ENCODE data around the gene CANX. TPM values are rescaled to one million over a fixed set of nuclear protein-coding genes. Genes with fewer than 3 reads are reported as not detected.
A peak's percentile ranks its signal among the peaks of the same experiment; 100 is the strongest.
"Not testable (repeated sequence)": the region's sequence is repeated elsewhere in the genome, so short reads cannot be mapped to it uniquely, and the experiment has no call there.

CANX gene
- total RNA-seq, 1 donor from 2014 or later = 574 TPM

- Mint-ChIP-seq H3K27ac (peak overlapping the region; percentile 71), H3K4me1 (ENCODE audit: low read depth) (peaks cover 20% of the 10 kb centered on the region), H3K27me3 (no peaks in the 10 kb centered on the region), H3K36me3 (ENCODE audit: insufficient read depth) (peaks cover 21% of the 10 kb centered on the region), H3K9me3 (ENCODE audit: low read depth) (no peaks in the 10 kb centered on the region), H3K4me3 (ENCODE audit: low read depth) (no peak overlapping the region)
- TF ChIP-seq, protein P1, sequence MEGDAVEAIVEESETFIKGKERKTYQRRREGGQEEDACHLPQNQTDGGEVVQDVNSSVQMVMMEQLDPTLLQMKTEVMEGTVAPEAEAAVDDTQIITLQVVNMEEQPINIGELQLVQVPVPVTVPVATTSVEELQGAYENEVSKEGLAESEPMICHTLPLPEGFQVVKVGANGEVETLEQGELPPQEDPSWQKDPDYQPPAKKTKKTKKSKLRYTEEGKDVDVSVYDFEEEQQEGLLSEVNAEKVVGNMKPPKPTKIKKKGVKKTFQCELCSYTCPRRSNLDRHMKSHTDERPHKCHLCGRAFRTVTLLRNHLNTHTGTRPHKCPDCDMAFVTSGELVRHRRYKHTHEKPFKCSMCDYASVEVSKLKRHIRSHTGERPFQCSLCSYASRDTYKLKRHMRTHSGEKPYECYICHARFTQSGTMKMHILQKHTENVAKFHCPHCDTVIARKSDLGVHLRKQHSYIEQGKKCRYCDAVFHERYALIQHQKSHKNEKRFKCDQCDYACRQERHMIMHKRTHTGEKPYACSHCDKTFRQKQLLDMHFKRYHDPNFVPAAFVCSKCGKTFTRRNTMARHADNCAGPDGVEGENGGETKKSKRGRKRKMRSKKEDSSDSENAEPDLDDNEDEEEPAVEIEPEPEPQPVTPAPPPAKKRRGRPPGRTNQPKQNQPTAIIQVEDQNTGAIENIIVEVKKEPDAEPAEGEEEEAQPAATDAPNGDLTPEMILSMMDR (IDR thresholded peaks at IDR 0.05; ENCODE audit: unreplicated experiment) = no peak
- no peak for DNase-seq (ENCODE audit: low spot score, unreplicated experiment)
Observed at GRCh38 chr5:179738742-179739141, 40.0 kb downstream of the CANX start.

- not testable (repeated sequence) for H3K27ac Mint-ChIP-seq; H3K27me3 Mint-ChIP-seq; DNase-seq (ENCODE audit: low spot score, unreplicated experiment); H3K4me1 Mint-ChIP-seq (ENCODE audit: low read depth); H3K9me3 Mint-ChIP-seq (ENCODE audit: low read depth); H3K4me3 Mint-ChIP-seq (ENCODE audit: low read depth)
- peaks cover 16% of the 10 kb centered on the region for H3K36me3 Mint-ChIP-seq (ENCODE audit: insufficient read depth)
Observed at GRCh38 chr5:179744106-179744505, 45.3 kb downstream of the CANX start.

DNA sequence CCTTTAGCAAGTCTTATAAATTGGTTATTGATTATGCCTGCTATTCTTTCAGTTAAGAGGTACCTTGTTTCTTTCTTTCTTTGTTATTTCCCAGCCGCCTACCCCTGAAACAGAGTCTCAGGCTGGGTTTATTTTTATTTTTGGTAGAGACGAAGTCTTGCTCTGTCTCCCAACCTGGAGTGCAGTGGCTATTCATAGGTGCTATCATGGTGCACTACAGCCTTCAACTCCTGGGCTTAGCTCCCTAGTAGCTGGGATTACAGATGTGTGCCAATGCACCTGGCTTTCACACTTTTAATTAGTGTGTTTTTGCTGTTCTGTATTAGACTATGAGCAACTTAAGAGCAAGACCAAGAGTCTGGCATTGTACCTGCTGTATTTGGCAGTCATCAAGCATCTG, 48.1 kb downstream of the CANX start:
- DNase-seq (ENCODE audit: low spot score, unreplicated experiment) = no peak
- H3K4me3 Mint-ChIP-seq (ENCODE audit: low read depth) = no peak overlapping the region
- peaks cover 3% of the 10 kb centered on the region for H3K9me3 Mint-ChIP-seq (ENCODE audit: low read depth)
- no peak overlapping the region for H3K27ac Mint-ChIP-seq
- TF ChIP-seq, protein P1 (IDR thresholded peaks at IDR 0.05; ENCODE audit: unreplicated experiment) = no peak
- peaks cover 8% of the 10 kb centered on the region for H3K36me3 Mint-ChIP-seq (ENCODE audit: insufficient read depth)
- H3K27me3 Mint-ChIP-seq = no peaks in the 10 kb centered on the region
- no peaks in the 10 kb centered on the region for H3K4me1 Mint-ChIP-seq (ENCODE audit: low read depth)

DNA sequence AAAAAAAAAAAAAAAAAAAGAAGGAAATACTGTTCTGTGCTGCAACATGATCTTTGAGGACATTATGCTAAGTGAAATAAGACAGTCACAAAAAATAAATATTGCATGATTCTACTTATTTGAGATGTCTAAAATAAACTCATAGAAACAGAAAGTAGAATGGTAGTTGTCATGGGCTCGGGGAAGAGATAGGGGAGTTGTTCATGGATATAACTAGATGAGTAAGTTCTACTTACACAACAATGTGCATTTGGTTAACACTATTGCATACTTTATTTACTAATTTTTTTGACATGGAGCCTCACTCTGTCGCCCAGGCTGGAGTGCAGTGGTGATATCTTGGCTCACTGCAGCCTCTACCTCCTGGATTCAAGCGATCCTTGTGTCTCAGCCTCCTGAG, 49.0 kb downstream of the CANX start:
- H3K36me3 Mint-ChIP-seq (ENCODE audit: insufficient read depth) = peaks cover 8% of the 10 kb centered on the region
- TF ChIP-seq, protein P1 (IDR thresholded peaks at IDR 0.05; ENCODE audit: unreplicated experiment) = no peak
- H3K27ac Mint-ChIP-seq = no peak overlapping the region
- DNase-seq (ENCODE audit: low spot score, unreplicated experiment) = no peak
- H3K4me3 Mint-ChIP-seq (ENCODE audit: low read depth) = no peak overlapping the region
- peaks cover 3% of the 10 kb centered on the region for H3K9me3 Mint-ChIP-seq (ENCODE audit: low read depth)
- peaks cover under 1% of the 10 kb centered on the region for H3K4me1 Mint-ChIP-seq (ENCODE audit: low read depth)
- H3K27me3 Mint-ChIP-seq = no peaks in the 10 kb centered on the region

DNA sequence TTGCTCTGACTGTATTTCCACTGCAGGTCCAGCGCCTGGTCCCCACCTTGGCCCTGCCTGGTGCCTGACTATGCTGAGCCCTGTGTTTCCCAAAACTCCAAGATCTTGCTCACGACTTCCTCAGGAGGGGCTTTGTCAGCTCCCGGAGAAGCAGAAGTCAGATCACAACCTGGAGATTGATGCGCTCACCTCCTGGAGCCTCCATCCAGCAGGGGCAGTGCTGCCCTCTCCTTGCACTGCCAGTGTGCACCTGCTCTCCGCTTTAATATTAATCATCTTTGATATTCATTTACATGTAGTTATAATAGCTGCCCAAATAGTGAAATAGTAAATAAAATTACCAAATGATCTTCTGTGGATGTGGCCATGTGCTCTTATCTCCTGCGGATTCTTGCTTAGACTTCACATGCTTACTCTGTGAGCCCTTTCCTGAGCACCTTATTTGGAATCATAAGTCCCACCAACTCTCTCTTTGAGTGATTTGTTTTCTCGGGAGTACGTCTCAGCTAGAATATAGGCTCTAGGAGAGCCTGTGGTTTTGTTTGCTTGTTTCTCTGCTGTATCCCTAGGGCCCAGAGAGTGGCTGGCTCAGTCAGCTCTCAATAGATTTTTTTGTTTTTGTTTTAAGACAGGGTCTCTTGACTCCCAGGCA, 51.2 kb downstream of the CANX start:
- no peaks in the 10 kb centered on the region for H3K27me3 Mint-ChIP-seq
- H3K9me3 Mint-ChIP-seq (ENCODE audit: low read depth) = peaks cover 3% of the 10 kb centered on the region
- TF ChIP-seq, protein P1 (IDR thresholded peaks at IDR 0.05; ENCODE audit: unreplicated experiment) = peak; percentile 22
- peak overlapping the region; percentile 50 for H3K27ac Mint-ChIP-seq
- H3K4me3 Mint-ChIP-seq (ENCODE audit: low read depth) = no peak overlapping the region
- H3K36me3 Mint-ChIP-seq (ENCODE audit: insufficient read depth) = peaks cover 8% of the 10 kb centered on the region
- peaks cover 15% of the 10 kb centered on the region for H3K4me1 Mint-ChIP-seq (ENCODE audit: low read depth)
- DNase-seq (ENCODE audit: low spot score, unreplicated experiment) = no peak

GRCh38 chr5:179753971-179754370, 55.2 kb downstream of the CANX start:
- H3K27ac Mint-ChIP-seq = peak overlapping the region; percentile 88

More at GRCh38 chr5:179753971-179754370, 55.2 kb downstream of the CANX start:
- Mint-ChIP-seq H3K9me3 (ENCODE audit: low read depth) (no peaks in the 10 kb centered on the region), H3K4me1 (ENCODE audit: low read depth) (peaks cover 26% of the 10 kb centered on the region), H3K4me3 (ENCODE audit: low read depth) (no peak overlapping the region), H3K27me3 (no peaks in the 10 kb centered on the region), H3K36me3 (ENCODE audit: insufficient read depth) (peaks cover 5% of the 10 kb centered on the region)
- DNase-seq (ENCODE audit: low spot score, unreplicated experiment) = no peak
- TF ChIP-seq, protein P1 (IDR thresholded peaks at IDR 0.05; ENCODE audit: unreplicated experiment) = no peak

Measured in progenitor cell of endocrine pancreas (in vitro differentiated cells).